ENCODE results near the gene ERLIN1. TPM values are rescaled to one million over a fixed set of nuclear protein-coding genes. Genes with fewer than 3 reads are reported as not detected.

The ERLIN1 gene
- 62.2 and 73.3 TPM in 2 replicates for total RNA-seq

GRCh38 chr10:100185364-100186252 lies at the start of gene ERLIN1:
TSS of gene ERLIN1 (minus strand) at chr10:100186029. CDS start at chr10:100185626, 403 bp downstream.

Other genes with a start within 250 kb of the ERLIN1 start
- gene DNMBP, start 176.1 kb downstream of the ERLIN1 start, total RNA-seq: 68.1 and 86.2 TPM in 2 replicates
- gene CPN1, start 104.2 kb downstream of the ERLIN1 start, total RNA-seq: not detected in 2 replicates
- 39.6 and 40.7 TPM in 2 replicates for gene CHUK, start 43.6 kb upstream of the ERLIN1 start, total RNA-seq
- 45.1 and 54.4 TPM in 2 replicates for gene CWF19L1, start 81.6 kb upstream of the ERLIN1 start, total RNA-seq
- gene BLOC1S2, start 100.7 kb upstream of the ERLIN1 start, total RNA-seq: 58.7 and 68.8 TPM in 2 replicates
- gene PKD2L1, start 144.2 kb upstream of the ERLIN1 start, total RNA-seq: not detected in 2 replicates
- gene SCD, start 161.2 kb upstream of the ERLIN1 start, total RNA-seq: 220 and 376 TPM in 2 replicates